UCSD-AML1 (cell line): Measurements from ENCODE around the gene MDFIC.

ENCODE experiments used
- DNase-seq: peaks from one replicate; lab custom pipeline; 2025; ENCODE audit not compliant: unreplicated experiment; lab: John Stamatoyannopoulos, UW

MDFIC gene

DNA sequence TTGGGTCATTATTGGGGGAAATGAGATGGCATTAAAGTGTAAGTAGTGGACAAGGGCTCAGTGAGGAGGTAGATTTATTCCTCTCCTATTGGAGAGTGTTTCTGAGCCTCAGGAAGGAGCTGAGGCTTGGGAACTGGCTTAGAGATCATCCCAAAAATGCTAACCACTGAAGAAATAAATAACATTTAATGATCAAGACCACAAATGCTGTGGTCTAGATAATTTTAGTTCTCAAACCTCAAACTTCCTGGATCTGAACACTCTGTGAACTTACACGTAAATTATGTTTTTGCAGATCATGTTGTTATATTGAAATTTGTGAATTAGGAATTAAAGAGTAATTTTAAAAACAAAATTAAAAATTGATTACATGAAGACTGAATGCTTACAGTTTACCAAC, 27.3 kb downstream of the MDFIC start:
- no peak for DNase-seq

- DNase-seq, result no peak
Measured at GRCh38 chr7:114952296-114952695, 30.4 kb downstream of the MDFIC start.

DNA sequence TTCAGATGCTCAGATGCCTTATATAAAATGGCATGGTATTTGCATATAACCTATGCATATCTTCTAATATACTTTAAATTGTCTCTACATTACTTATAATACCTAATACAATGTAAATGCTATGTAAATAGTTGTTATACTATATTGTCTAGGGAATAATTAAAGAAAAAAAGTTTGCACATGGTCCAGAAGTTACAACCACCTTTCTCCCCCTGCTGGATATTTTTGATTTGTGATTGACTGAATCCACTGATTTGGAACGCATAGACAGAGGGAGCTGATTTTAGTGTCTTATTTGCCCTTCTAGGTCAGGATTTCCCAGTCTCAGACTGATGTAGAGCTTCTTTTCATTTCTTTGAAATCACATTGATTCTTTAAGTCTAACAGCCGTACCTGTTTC, 31.8 kb downstream of the MDFIC start:
- no peak for DNase-seq

DNA sequence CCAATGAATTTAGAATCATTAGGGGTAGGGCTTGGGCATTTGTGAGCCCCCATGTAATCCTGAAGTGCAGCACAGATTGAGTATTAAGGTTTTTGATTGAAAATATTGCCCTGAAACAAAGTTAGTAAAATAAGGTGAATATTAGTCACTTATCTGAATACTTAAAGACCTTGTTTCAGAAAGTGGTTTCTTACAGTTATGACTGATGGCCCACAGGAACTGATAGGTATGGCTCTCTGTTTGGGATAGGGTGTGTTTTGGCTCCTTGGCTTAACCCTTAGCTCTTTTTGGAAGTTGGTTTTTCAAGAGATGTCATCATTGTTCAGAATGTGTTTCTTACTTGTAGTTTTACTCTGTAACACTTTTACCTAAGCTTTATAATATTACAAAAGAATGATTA, 34.8 kb downstream of the MDFIC start:
- DNase-seq, result no peak

DNA sequence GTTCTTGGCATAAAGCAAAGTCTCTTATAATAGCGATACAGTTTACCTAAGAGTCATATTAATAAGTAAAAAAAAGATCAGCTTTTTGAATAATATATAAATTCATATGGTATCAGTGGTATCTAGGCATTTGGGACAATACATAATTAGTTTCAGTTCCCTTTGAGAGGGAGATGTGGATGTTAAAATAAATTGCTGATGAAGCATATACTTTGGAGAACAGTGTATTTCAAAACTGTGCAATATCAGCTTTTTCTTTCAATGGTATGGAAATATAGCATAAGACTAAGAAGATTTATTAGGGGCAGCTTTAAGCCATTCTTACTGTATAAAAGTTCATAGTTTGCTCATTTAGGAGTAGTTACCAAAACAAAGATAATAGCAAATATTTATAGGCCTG, 35.5 kb downstream of the MDFIC start:
- no peak for DNase-seq

DNA sequence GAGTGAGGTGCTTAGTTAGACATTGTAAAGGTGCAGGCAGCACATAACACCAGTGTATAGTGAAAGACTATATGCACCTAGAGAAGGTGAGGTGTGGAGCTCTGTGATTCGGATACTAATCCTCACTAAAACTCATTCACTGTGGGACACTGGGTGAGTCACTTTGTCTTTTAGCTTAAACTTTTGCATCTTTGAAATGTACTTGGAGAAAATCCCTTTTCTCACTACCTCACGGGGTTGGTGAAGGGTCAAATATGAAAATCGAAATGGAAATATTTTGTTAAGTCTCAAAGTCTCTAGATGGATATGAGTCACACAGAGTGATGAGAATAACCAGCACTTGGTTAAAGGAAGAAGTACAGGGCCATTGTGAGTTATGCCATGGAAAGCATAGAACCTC, 38.0 kb downstream of the MDFIC start:
- DNase-seq, result no peak

GRCh38 chr7:114962441-114962840, 40.5 kb downstream of the MDFIC start:
- DNase-seq, result no peak

DNA sequence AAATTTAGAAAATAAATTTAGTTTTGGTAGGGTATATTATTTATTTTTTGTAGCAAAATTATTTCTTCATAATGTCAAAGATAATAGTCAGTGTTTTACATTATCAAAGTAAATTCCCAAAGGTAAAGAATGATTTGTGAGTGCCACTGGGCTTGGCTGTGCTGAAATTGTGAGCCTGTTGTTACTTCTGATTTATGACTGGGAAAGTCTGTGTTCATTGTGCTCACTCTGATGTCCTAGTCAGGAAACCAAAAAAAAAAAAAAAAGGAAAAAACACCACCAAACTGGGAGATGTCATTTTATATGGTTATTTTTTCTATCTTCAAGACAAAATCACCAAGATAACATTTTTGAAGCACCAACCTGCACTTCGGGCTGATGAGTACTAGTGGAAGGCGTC, 44.3 kb downstream of the MDFIC start:
- DNase-seq, result no peak

GRCh38 chr7:114969096-114969495, 47.2 kb downstream of the MDFIC start:
- no peak for DNase-seq

GRCh38 chr7:114970308-114970707, 48.4 kb downstream of the MDFIC start:
- DNase-seq, result no peak

- DNase-seq, result no peak
Measured at GRCh38 chr7:114970732-114971131, 48.8 kb downstream of the MDFIC start.

DNA sequence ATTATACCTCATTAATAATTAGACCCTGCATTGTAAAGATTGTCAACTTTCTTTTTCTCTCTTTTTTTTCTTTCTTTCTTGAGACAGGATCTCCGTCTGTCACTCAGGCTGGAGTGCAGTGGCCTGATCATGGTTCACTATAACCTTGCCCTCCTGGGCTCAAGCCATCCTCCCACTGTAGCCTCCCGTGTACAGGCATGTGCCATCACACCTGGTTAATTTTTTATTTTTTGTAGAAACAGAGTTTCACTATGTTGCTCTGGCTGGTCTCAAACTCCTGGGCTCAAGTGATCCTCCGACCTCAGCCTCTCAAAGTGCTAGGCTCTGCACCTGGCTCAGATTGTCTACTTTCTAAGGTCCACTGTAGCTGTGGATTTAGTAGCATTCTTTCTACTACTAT, 50.7 kb downstream of the MDFIC start:
- DNase-seq, result no peak

DNA sequence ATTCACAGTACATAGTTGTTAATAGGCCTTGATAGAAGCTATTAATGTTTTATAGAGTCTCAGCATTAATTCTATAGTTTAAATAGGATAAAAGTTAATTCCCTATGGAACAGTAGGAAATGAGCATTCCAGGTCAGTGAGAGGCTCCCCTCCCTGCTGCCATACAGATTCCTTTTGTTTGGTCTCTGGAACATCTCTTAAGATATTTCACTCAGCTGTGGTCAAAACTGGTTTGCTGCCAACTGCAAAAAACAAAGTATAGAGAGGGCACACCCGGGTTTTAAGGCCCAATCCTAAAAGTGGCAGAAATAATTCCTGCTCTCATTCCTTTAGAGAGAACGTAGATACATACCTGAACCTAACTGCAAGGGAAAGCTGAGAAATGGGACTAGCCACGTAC, 51.3 kb downstream of the MDFIC start:
- DNase-seq, result no peak

DNA sequence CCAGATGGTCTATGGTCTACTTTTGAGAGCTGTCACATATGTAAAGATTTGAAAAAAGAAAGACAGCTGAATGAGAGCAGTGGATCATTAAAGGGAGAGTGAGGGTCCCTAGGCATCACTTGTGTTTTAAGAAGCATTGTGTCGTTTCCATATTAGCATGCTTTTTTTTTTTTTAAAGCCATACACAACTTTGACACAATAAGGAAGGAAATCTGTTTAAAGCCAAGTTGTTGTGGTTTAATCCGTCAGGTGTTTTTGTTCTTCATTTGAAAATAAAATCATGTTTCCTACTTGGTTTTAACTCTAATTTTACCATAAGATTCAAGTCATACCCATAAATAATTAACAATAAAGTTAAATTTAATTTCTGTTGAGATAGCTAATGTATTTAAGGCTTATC, 53.5 kb downstream of the MDFIC start:
- DNase-seq, result no peak

GRCh38 chr7:114976666-114977065, 54.8 kb downstream of the MDFIC start:
- DNase-seq, result no peak

GRCh38 chr7:114977277-114977676, 55.4 kb downstream of the MDFIC start:
- no peak for DNase-seq

DNA sequence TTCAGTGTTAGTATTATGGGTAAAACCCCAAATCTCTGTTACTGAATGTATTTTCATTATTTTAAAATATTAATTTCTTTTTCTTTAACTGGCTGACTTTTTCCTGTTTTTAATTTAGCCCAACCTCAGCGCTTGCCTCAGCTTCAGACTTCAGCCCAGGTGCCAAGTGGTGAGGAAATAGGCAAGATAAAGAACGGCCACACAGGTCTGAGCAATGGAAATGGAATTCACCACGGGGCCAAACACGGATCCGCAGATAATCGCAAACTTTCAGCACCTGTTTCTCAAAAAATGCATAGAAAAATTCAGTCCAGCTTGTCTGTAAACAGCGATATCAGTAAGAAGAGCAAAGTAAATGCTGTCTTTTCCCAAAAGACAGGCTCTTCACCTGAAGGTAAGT, 57.5 kb downstream of the MDFIC start:
- DNase-seq, result no peak

DNA sequence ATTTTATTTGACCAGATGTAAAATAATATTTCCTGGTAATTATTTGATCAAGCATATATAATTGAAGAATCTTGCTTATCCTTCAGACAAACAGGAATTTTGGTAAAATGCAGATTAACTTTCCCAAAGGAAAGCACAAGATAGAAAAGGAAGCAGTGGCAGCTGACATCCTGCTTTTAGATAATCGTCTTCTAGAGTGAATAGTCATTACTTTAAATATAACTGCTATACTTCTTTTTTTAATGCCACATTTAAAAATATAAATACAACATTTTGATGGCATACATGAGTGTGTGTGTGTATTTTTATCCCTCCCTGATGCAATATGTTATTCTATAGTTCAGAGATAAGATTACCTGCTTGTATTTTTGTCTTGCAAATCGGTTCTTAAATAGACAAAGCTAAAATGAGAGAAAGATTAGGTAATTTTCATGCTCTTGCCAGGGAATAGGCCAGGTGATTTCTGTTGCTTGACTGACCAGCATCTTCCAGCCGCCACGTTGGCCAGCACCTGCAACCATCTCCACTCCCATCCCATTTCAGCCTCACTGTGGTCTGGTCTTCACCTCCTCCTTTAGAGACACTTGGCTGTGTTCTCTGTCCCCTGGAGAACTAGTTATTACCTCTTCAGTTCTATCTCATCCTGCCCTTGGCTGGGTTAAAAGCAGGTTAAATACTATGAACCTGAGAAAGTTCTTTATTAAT, 58.1 kb downstream of the MDFIC start:
- DNase-seq, result no peak

- no peak for DNase-seq
Measured at GRCh38 chr7:114981323-114981722, 59.4 kb downstream of the MDFIC start.

- no peak for DNase-seq
Measured at GRCh38 chr7:114985116-114985715, 63.3 kb downstream of the MDFIC start.

GRCh38 chr7:114986190-114987180, 64.6 kb downstream of the MDFIC start:
- DNase-seq, result no peak

DNA sequence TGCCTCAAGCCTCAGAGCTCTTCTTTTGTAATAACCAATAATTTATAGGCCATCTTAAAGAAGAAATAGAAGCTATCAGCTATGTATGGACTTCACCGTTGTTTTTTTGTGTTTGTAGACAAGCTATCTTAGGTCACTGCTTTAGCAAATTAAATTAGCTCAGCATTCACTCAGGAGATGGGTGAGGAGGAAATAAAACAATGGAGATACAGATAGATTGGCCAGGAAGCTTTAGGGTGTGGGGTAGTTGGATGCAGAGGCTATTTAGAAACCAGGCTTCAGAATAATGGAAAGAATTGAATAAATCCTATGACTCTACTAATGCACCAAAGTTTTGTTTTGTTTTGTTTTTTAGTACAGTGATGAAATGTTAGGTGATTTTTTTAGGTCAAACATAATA, 66.1 kb downstream of the MDFIC start:
- no peak for DNase-seq
